GM21367 (cell line): Measurements from ENCODE around the gene CFAP70.
"Not testable (repeated sequence)": the region's sequence is repeated elsewhere in the genome, so short reads cannot be mapped to it uniquely, and the experiment has no call there.

Experiments used
- ATAC-seq: cut with Tn5 transposase; IDR thresholded peaks from one replicate; pipeline ENCODE4 v1.9.1; 2021; ENCODE audit not compliant: unreplicated experiment

CFAP70 gene

DNA sequence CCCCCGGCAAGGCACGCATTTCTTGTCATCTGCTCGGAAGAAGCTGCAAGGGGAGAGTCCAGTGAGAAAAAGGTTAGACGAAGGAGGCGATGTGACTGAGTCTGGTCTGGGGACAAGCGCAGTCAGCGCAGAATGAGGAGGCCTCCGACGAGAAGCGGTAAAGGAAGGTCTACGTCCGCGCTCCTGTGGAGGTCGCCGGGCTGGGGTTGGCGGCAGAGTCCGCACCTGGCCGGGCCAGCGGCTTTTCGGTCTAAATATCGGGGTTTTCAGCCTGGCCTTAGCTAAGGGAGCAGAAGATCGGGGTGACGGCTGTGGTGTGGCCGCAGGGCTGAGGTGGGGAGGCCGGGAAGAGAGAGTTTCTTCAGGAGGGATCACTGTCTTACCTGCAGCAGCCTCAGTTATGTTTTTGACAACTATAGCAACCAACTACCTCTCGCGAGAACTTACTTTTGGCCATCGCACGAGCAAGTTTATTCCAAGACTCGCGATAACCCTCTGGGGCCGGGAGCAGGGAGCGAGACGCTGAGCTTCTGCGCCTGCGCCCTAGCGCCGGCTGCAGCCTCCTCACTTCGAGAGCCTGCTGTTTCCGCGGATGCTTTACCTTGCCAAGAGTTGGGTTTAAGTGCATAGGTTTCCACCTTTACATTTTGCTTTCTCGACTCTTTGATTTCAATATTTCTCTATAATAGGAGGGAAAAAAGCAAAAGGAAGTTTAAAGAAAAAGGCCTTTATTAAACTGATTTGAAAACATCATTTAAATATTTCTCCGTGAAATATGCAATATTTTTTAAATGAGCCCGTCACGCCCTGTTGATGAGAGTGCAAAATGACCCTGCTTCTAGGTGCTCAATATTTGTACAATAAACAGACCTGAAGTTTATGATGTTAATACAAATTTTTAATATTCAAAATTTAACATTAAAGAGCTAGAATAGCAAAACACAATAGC lies at the start of gene CFAP70:
Gene CFAP70 (minus strand): TSS at position 534 of the 949 bp plus-strand sequence. CDS start 4,068 bp downstream, outside the sequence.
- ATAC-seq, result peak; percentile 87

GRCh38 chr10:73408061-73408460 lies 49.4 kb upstream of the CFAP70 start:
- no peak for ATAC-seq

- no peak for ATAC-seq
Observed at GRCh38 chr10:73407495-73407894, 48.8 kb upstream of the CFAP70 start.

DNA sequence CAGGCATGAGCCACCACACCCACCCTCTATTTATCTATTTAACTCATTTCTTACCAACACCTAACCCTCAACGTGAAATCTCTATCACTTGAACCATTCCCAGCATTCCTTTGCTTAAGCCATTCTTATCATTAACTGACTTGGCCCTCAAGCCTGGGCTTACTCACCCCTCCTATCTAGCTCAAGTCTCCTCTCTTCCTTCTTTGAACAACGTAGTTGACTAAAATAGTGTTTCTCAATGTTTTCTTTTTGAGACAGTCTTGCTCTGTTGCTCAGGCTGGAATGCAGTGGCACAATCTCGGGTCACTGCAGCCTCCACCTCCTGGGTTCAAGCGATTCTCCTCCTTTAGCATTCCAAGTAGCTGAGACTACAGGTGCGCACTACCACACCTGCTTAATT lies 48.2 kb upstream of the CFAP70 start:
- ATAC-seq, result no peak

- no peak for ATAC-seq
Observed at GRCh38 chr10:73405556-73405955, 46.9 kb upstream of the CFAP70 start.

GRCh38 chr10:73404690-73405089 lies 46.0 kb upstream of the CFAP70 start:
- no peak for ATAC-seq

DNA sequence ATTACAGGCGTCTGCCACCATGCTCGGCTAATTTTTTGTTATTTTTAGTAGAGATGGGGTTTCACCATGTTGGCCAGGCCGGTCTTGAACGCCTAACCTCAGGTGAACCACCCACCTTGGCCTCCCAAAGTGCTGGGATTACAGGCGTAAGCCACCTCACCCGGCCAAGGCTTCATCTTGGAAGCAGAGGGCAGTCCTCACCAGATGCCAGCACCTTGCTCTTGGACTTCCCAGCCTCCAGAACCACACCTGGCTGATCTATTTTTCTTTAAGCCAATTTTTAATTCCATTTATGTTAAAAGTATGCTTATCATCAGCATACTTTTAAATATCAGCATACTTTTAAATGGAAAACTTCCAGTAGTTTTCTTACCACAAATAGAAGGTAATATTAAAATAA lies 43.0 kb upstream of the CFAP70 start:
- ATAC-seq, result no peak

DNA sequence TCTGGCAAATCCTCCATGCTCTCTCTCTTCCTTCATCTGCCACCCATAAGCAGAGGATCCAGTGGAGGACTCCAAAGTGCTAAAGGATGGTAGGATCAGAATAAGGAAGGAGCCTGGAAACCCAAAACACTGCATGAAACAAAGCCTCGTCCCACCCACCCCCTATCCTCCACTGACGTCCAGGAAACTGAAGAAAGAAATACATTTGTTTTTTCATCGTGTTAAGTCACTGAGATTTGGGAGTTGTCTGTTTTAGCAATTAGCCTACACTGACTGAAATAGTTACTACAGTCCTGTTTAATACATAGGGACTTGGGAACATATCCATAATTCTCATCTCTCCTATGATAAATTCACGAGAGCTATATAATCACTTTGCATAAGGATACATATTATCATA lies 40.4 kb upstream of the CFAP70 start:
- ATAC-seq, result no peak

GRCh38 chr10:73398024-73398423 lies 39.4 kb upstream of the CFAP70 start:
- no peak for ATAC-seq

GRCh38 chr10:73394325-73394724 lies 35.7 kb upstream of the CFAP70 start:
- ATAC-seq, result not testable (repeated sequence)

DNA sequence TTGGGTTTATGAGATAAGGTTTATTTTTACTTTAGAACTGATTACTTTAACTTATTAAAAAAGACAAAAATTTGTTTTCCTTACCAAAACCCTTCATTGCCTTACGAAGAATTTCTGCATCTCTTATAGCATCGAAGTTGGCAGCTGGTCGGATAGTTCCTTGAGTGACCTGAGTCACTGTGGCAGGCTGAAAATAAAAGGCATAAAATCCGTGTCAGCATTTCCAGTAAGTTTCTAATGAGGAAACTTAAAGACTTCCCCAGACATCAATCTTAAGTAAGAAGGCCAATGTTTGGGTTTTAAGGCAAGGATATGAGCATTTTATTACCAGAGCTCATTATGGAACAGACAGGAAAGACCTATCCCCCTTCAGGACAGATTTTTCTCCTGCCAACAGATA lies 29.6 kb upstream of the CFAP70 start:
- no peak for ATAC-seq

GRCh38 chr10:73386583-73386982 lies 27.9 kb upstream of the CFAP70 start:
- no peak for ATAC-seq

DNA sequence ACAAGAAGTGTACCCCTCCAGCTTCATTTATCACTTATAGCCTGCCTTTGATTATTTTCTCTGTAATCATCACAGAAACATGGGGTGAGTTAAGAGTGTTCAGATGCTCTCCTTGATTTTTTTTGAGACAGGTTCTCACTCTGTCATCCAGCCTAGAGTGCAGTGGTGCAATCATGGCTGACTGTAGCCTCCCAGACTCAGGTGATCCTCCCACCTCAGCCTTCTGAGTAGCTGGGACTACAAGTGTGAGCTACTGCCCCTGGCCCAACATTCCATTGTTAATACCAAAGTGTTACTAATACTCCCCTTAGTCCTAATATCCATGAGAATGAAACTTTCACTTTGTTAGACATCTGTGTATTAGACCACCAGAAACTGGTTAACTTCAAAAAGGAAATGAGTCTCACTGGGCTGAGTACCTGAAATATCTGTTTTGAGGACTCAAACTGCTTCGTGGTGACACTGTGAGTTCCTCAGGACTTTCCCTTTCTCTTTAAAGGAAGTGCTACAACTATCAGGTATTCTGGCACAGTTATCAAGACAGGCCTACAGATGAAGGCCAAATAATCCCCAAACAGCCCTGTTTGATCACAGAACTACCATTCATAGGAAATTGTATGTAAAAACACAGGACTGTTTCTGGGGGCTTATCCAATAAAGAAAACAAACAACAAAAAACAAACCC lies 20.5 kb upstream of the CFAP70 start:
- no peak for ATAC-seq

GRCh38 chr10:73376679-73377078 lies 18.0 kb upstream of the CFAP70 start:
- no peak for ATAC-seq

GRCh38 chr10:73368238-73368637 lies 9.6 kb upstream of the CFAP70 start:
- no peak for ATAC-seq

- no peak for ATAC-seq
Observed at GRCh38 chr10:73366381-73367298, 8.0 kb upstream of the CFAP70 start.

DNA sequence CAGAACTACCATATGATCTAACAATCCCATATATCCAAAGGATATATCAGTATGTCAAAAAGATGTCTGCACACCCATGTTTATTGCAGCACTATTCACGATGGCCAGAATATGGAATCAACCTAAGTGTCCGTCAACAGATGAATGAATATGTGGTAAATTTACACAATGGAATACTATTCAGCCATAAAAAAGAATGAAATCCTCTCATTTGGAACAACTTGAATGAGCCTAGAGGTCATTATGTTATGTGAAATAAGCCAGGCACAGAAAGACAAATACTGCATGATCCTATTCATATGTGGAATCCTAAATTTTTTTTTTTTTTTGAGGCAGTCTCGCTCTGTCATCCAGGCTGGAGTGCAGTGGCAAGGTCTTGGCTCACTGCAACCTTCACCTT lies 6.3 kb upstream of the CFAP70 start:
- ATAC-seq, result no peak

- ATAC-seq, result no peak
Observed at GRCh38 chr10:73359492-73359891, 828 bp upstream of the CFAP70 start.

- ATAC-seq, result no peak
Observed at GRCh38 chr10:73357821-73358220, 843 bp downstream of the CFAP70 start.

- no peak for ATAC-seq
Observed at GRCh38 chr10:73357166-73357565, 1.5 kb downstream of the CFAP70 start.

DNA sequence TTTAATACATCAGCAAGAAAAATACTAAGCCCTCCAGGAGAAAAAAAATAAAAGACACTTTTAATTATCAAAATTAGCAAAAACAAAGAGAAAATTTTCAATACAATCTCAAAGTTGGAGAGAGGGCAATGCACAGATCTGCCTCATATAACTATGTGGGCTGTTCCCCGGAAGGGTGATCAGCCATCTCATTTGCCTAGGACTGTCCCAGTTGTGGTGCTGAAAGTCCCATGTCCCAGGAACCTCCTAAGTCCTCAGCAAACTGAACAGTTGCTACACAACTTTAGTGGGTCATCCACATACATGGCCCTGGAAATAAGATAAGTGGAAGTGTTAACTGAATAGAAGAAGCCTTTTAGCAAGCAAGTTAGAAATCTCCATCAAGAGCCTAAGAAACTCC lies 14.4 kb downstream of the CFAP70 start:
- no peak for ATAC-seq
